H1 (cell line): ENCODE results near the gene VGLL4. TPM values are rescaled to one million over a fixed set of nuclear protein-coding genes. Genes with fewer than 3 reads are reported as not detected.

Experiments
- CTCF ChIA-PET: fragments of 300-600 bp; sonication (Branson Sonifier 250); formaldehyde crosslinking; loops from one replicate; lab custom pipeline; 2021; ENCODE audit not compliant: partially characterized antibody; lab: Charles Lee
- POLR2A ChIA-PET: fragments of 300-600 bp; sonication (Branson Sonifier 250); formaldehyde crosslinking; loops from one replicate; lab custom pipeline; 2021; ENCODE audit warnings: inconsistent platforms; ENCODE audit not compliant: partially characterized antibody; lab: Charles Lee
- DNase-seq, 2 experiments: peaks; one replicate each; pipeline versions ENCODE4 v3.0.0 to v3.0.0-alpha.2; 2010 to 2022; ENCODE audit warnings: low spot score in 2 of 2, low read depth in 1 of 2, mixed read lengths in 1 of 2
- FAIRE-seq: peaks from 2 replicates; lab custom pipeline; 2011; peaks lifted over from hg19 to GRCh38; lab: Jason Lieb, UNC
- H2AFZ ChIP-seq: 2 replicates; pipeline ENCODE4 v1.8.1; 2012; ENCODE audit warnings: low read length, inconsistent platforms
- H2AK5ac ChIP-seq: 2 replicates; pipeline ENCODE4 v1.6.1; 2013; ENCODE audit warnings: low read depth, low read length
- H2BK120ac ChIP-seq: replicated peaks from 2 replicates; pipeline ENCODE3; 2013; ENCODE audit warnings: low read depth, low read length, inconsistent platforms
- H2BK12ac ChIP-seq: 2 replicates; pipeline ENCODE4 v1.6.1; 2013; ENCODE audit warnings: low read depth, low read length
- H2BK15ac ChIP-seq: 2 replicates; pipeline ENCODE4 v1.6.1; 2013; ENCODE audit warnings: low read length
- H2BK20ac ChIP-seq: 2 replicates; pipeline ENCODE4 v1.6.1; 2013; ENCODE audit warnings: low read length
- H2BK5ac ChIP-seq: 2 replicates; pipeline ENCODE4 v1.6.1; 2013; ENCODE audit warnings: low read depth, low read length
- H3K14ac ChIP-seq: 2 replicates; pipeline ENCODE4 v1.6.1; 2013; ENCODE audit warnings: inconsistent platforms; ENCODE audit not compliant: insufficient read length
- H3K18ac ChIP-seq: 2 replicates; pipeline ENCODE4 v1.6.1; 2013; ENCODE audit warnings: low read length; ENCODE audit errors: extremely low read depth
- H3K23ac ChIP-seq: 2 replicates; pipeline ENCODE4 v1.6.1; 2013; ENCODE audit warnings: inconsistent platforms; ENCODE audit not compliant: insufficient read length
- H3K23me2 ChIP-seq: 2 replicates; pipeline ENCODE4 v1.6.1; 2013; ENCODE audit warnings: low read depth, low read length
- H3K27ac ChIP-seq: 2 replicates; pipeline ENCODE4 v1.6.1; 2011; ENCODE audit warnings: low read depth, low read length, inconsistent platforms
- H3K27me3 ChIP-seq, 4 experiments: replicated peaks in 1 of 4; 1 replicate in 1 of 4; 2 replicates in 3 of 4; pipeline versions ENCODE4 v1.6.1 to v1.8.1; 2011 to 2013; ENCODE audit warnings: low read length in 3 of 4, mild to moderate bottlenecking in 3 of 4, inconsistent platforms in 2 of 4, mixed read lengths in 2 of 4, moderate library complexity in 1 of 4; ENCODE audit not compliant: control insufficient read depth in 3 of 4, insufficient read depth in 3 of 4; ENCODE audit errors: extremely low read depth in 1 of 4
- H3K36me3 ChIP-seq, 4 experiments: 2 replicates each; pipeline versions ENCODE4 v1.6.1 to v1.8.1; 2011 to 2013; ENCODE audit warnings: mild to moderate bottlenecking in 4 of 4, low read length in 3 of 4, moderate library complexity in 2 of 4, control low read depth in 1 of 4, inconsistent platforms in 1 of 4; ENCODE audit not compliant: insufficient read depth in 4 of 4, control insufficient read depth in 2 of 4
- H3K4ac ChIP-seq: replicated peaks from 2 replicates; pipeline ENCODE3; 2013; ENCODE audit warnings: low read length, low read depth, mixed read lengths, inconsistent platforms; ENCODE audit not compliant: insufficient read length
- H3K4me1 ChIP-seq, 4 experiments: replicated peaks in 1 of 4; 1 replicate in 1 of 4; 2 replicates in 3 of 4; pipeline versions ENCODE4 v1.6.1 to v1.8.1; 2011 to 2013; ENCODE audit warnings: low read length in 3 of 4, inconsistent platforms in 2 of 4, mixed read lengths in 1 of 4; ENCODE audit not compliant: insufficient read depth in 4 of 4, control insufficient read depth in 3 of 4
- H3K4me2 ChIP-seq, 2 experiments: 2 replicates each; pipeline versions ENCODE4 v1.6.1 to v1.8.1; 2011 to 2013; ENCODE audit warnings: low read depth in 2 of 2, low read length in 2 of 2, control low read depth in 1 of 2, inconsistent platforms in 1 of 2, mild to moderate bottlenecking in 1 of 2; ENCODE audit not compliant: insufficient read depth in 1 of 2
- H3K4me3 ChIP-seq, 4 experiments: fragments of 200-600, 300-600 bp in 1 of 4; sonication (generic), shearing (Covaris generic), sonication (Bioruptor Twin) in 1 of 4; 2 replicates each; pipeline versions ENCODE4 v1.5.1 to v1.8.1; 2011 to 2016; ENCODE audit warnings: low read length in 4 of 4, low read depth in 3 of 4, control low read depth in 2 of 4, inconsistent platforms in 2 of 4, mild to moderate bottlenecking in 2 of 4, mixed read lengths in 1 of 4, moderate library complexity in 1 of 4; ENCODE audit not compliant: insufficient read depth in 2 of 4; ENCODE audit errors: extremely low read depth in 1 of 4
- H3K56ac ChIP-seq: replicated peaks from 2 replicates; pipeline ENCODE3; 2013; ENCODE audit warnings: low read depth, mild to moderate bottlenecking, mixed read lengths, low read length, inconsistent platforms; ENCODE audit not compliant: insufficient read length
- H3K79me1 ChIP-seq: 2 replicates; pipeline ENCODE4 v1.6.1; 2013; ENCODE audit warnings: low read depth, low read length, control low read depth
- H3K79me2 ChIP-seq, 2 experiments: 2 replicates each; pipeline versions ENCODE4 v1.6.1 to v1.8.1; 2012 to 2013; ENCODE audit warnings: low read length in 2 of 2, mild to moderate bottlenecking in 2 of 2, inconsistent platforms in 1 of 2; ENCODE audit not compliant: insufficient read depth in 2 of 2, control insufficient read depth in 1 of 2
- H3K9ac ChIP-seq, 4 experiments: replicated peaks in 1 of 4; 1 replicate in 1 of 4; 2 replicates in 3 of 4; pipeline versions ENCODE4 v1.6.1 to v1.8.1; 2011 to 2013; ENCODE audit warnings: low read depth in 3 of 4, low read length in 3 of 4, control low read depth in 2 of 4, mild to moderate bottlenecking in 2 of 4, moderate library complexity in 2 of 4, inconsistent platforms in 1 of 4; ENCODE audit errors: extremely low read depth in 1 of 4
- H3K9me3 ChIP-seq, 2 experiments: 2 replicates each; pipeline versions ENCODE4 v1.6.1 to v1.8.1; 2012 to 2013; ENCODE audit warnings: mild to moderate bottlenecking in 2 of 2, moderate library complexity in 2 of 2, control low read depth in 1 of 2, inconsistent platforms in 1 of 2, low read depth in 1 of 2, low read length in 1 of 2, mixed read lengths in 1 of 2; ENCODE audit not compliant: insufficient read depth in 2 of 2
- H4K20me1 ChIP-seq, 2 experiments: replicated peaks in 1 of 2; 2 replicates each; pipeline versions ENCODE3 to v1.8.1; 2011 to 2013; ENCODE audit warnings: inconsistent platforms in 2 of 2, low read length in 2 of 2, mild to moderate bottlenecking in 1 of 2; ENCODE audit not compliant: insufficient read depth in 2 of 2, control insufficient read depth in 1 of 2
- H4K5ac ChIP-seq: 2 replicates; pipeline ENCODE4 v1.6.1; 2013; ENCODE audit warnings: low read length, low read depth, mixed read lengths, inconsistent platforms; ENCODE audit not compliant: insufficient read length
- H4K8ac ChIP-seq: 2 replicates; pipeline ENCODE4 v1.8.0; 2013; ENCODE audit warnings: mild to moderate bottlenecking, moderate library complexity, low read length, inconsistent platforms; ENCODE audit not compliant: insufficient read depth; ENCODE audit errors: extremely low read depth
- H4K91ac ChIP-seq: replicated peaks from 2 replicates; pipeline ENCODE3; 2013; ENCODE audit warnings: low read length, mixed read lengths, inconsistent platforms; ENCODE audit not compliant: insufficient read length
- CHD2 ChIP-seq: IDR thresholded peaks from 2 replicates; pipeline ENCODE4 v1.6.1; 2012; ENCODE audit warnings: low read length, improper control_type of control experiment
- CTCF ChIP-seq, 3 experiments: IDR thresholded peaks; 1 replicate in 2 of 3; 2 replicates in 1 of 3; pipeline versions ENCODE4 v1.5.1 to v1.6.1; 2011; ENCODE audit warnings: low read length in 3 of 3, mild to moderate bottlenecking in 3 of 3, inconsistent platforms in 2 of 3, low read depth in 1 of 3, moderate library complexity in 1 of 3; ENCODE audit not compliant: insufficient read depth in 1 of 3; ENCODE audit errors: control extremely low read depth in 1 of 3
- PHF8 ChIP-seq: fragments of 200-600 bp; sonication (generic); conservative IDR thresholded peaks from 2 replicates; pipeline ENCODE4 v1.7.1; 2012; ENCODE audit warnings: low read depth, mild to moderate bottlenecking, inconsistent platforms, low read length, moderate library complexity
- RAD21 ChIP-seq, 2 experiments: IDR thresholded peaks in 1 of 2; conservative IDR thresholded peaks in 1 of 2; 2 replicates each; pipeline ENCODE4 v1.6.1; 2011; ENCODE audit warnings: low read depth in 2 of 2, low read length in 2 of 2, improper control_type of control experiment in 1 of 2, inconsistent platforms in 1 of 2, mild to moderate bottlenecking in 1 of 2, moderate library complexity in 1 of 2
- RBBP5 ChIP-seq: IDR thresholded peaks from 2 replicates; pipeline ENCODE4 v1.7.1; 2012; ENCODE audit warnings: low read depth, mild to moderate bottlenecking, inconsistent platforms, low read length, moderate library complexity, borderline replicate concordance
- RFX5 ChIP-seq: IDR thresholded peaks from 2 replicates; pipeline ENCODE4 v1.6.1; 2011; ENCODE audit warnings: low read depth, low read length, improper control_type of control experiment, borderline replicate concordance
- RXRA ChIP-seq: IDR thresholded peaks from 2 replicates; pipeline ENCODE4 v1.6.1; 2011; ENCODE audit warnings: low read depth, mild to moderate bottlenecking, low read length, moderate library complexity; ENCODE audit not compliant: insufficient read depth
- SIN3A ChIP-seq, 2 experiments: IDR thresholded peaks in 1 of 2; conservative IDR thresholded peaks in 1 of 2; 2 replicates each; pipeline ENCODE4 v1.6.1; 2011 to 2012; ENCODE audit warnings: low read length in 2 of 2, improper control_type of control experiment in 1 of 2, low read depth in 1 of 2, mild to moderate bottlenecking in 1 of 2
- TAF7 ChIP-seq: optimal IDR thresholded peaks from 2 replicates; pipeline ENCODE3; 2011; ENCODE audit warnings: low read depth, mild to moderate bottlenecking, inconsistent platforms, low read length, moderate library complexity, borderline replicate concordance
- TEAD4 ChIP-seq: IDR thresholded peaks from 2 replicates; pipeline ENCODE4 v1.6.1; 2012; ENCODE audit warnings: low read depth, low read length, inconsistent platforms, mixed read lengths
- YY1 ChIP-seq: IDR thresholded peaks from 2 replicates; pipeline ENCODE4 v1.6.1; 2011; ENCODE audit warnings: low read depth, mild to moderate bottlenecking, low read length
- WGBS, 2 experiments: shearing (Covaris generic) in 1 of 2; methylation state at CpG; one replicate each; pipeline versions ENCODE4 v1.1.6 to v1.1.7; 2013 to 2015; ENCODE audit warnings: low lambda C conversion rate in 2 of 2, mixed read lengths in 2 of 2, inconsistent platforms in 1 of 2, low coverage in 1 of 2, missing lambda C conversion rate in 1 of 2; ENCODE audit not compliant: insufficient replicate concordance in 2 of 2, insufficient coverage in 1 of 2, insufficient read length in 1 of 2; ENCODE audit errors: extremely low coverage in 1 of 2, missing lambda C conversion rate in 1 of 2; 5-methylcytosine and 5-hydroxymethylcytosine counted together
- polyA plus RNA-seq, 7 experiments: library from polyadenylated mRNA; depleted of rRNA in 3 of 7; stranded (reverse) in 5 of 7; unstranded in 2 of 7; fragments of >200 nt in 5 of 7; fragments of 200-250 nt in 2 of 7; gene quantifications; 1 replicate in 5 of 7; 2 replicates in 1 of 7; 4 replicates in 1 of 7; pipeline versions ENCODE4 v1.2.1 to v1.2.3, GENCODE V29; 2011 to 2013; ENCODE audit warnings: missing spikeins in 2 of 7, mixed read lengths in 2 of 7
- total RNA-seq: library from RNA; stranded (reverse); fragmentation: NEBNext Ultra II Directional; extraction: Animal tissue kit (Norgen Biotek cat#: 25700); gene quantifications from 2 replicates; pipeline ENCODE4 v1.2.1, GENCODE V29; 2021

Gene VGLL4
- total and polyA plus RNA-seq, 2 of the 8 experiments (the other 6 are each of a cell fraction or from before 2014, with no cell fraction given): 45.1 to 50.0 TPM

GRCh38 chr3:11660242-11660641 lies 16.5 kb upstream of the VGLL4 start:
- Histone ChIP-seq H4K8ac (no peak overlapping the region), H3K27me3 (no peaks in the 10 kb centered on the region), H3K23ac (no peak overlapping the region), H3K4me1 (peaks cover 2 to 11% (median 5%) of the 10 kb centered on the region in 4 experiments; a peak in 5 of 7 replicates), H3K9me3 (no peaks in the 10 kb centered on the region), H3K14ac (no peak overlapping the region), H3K4ac (no peak overlapping the region), H3K23me2 (no peaks in the 10 kb centered on the region), H3K4me2 (no peak overlapping the region), H2AK5ac (no peak overlapping the region), H2BK120ac (no peak overlapping the region), H2BK15ac (no peak overlapping the region), H3K18ac (no peak overlapping the region), H4K20me1 (no peaks in the 10 kb centered on the region), H4K5ac (no peak overlapping the region), H3K27ac (no peak overlapping the region), H2BK20ac (no peak overlapping the region), H3K56ac (no peak overlapping the region), H4K91ac (no peak overlapping the region), H3K79me1 (peaks cover 4% of the 10 kb centered on the region), H3K4me3 (no peak overlapping the region), H2BK5ac (no peak overlapping the region), H2BK12ac (no peak overlapping the region), H3K9ac (no peak overlapping the region), H3K36me3 (no peaks in the 10 kb centered on the region), H3K79me2 (no peaks in the 10 kb centered on the region), H2AFZ (no peak overlapping the region)
- FAIRE-seq: no peak
- WGBS, 2 experiments: 58% methylated on average over 3 of the region's 3 CpGs; no CpG with 5 or more reads in 1 of the 2 experiments
- ChIA-PET CTCF (interaction anchor here (1.0 to 1.5 kb wide), 3 partner anchors 9 to 44 kb away, joined by 3 read pairs; no protein-coding TSS in a partner anchor), POLR2A (no interaction called here)
- no peak for DNase-seq
- TF ChIP-seq PHF8 (no peak), RBBP5 (no peak), CHD2 (no peak), RXRA (no peak), RAD21 (IDR thresholded peaks at IDR 0.05 in 1 of 2, conservative IDR thresholded peaks at IDR 0.05 in 1 of 2; ENCODE audit: low read depth in 2 of 2, low read length in 2 of 2) (no peak), CTCF (IDR thresholded peaks at IDR 0.05; ENCODE audit: control extremely low read depth in 1 of 3, insufficient read depth in 1 of 3, low read depth in 1 of 3, low read length in 3 of 3) (no peak), YY1 (no peak), TAF7 (no peak), SIN3A (conservative IDR thresholded peaks at IDR 0.05 in 1 of 2, IDR thresholded peaks at IDR 0.05 in 1 of 2; ENCODE audit: low read depth in 1 of 2, low read length in 2 of 2) (no peak), RFX5 (no peak), TEAD4 (no peak)
